GM12891 (cell line): Measurements from ENCODE around the gene ZNF780B.

ENCODE experiments used
- PAX5 ChIP-seq: IDR thresholded peaks from 2 replicates; pipeline ENCODE4 v1.6.1; 2011; ENCODE audit warnings: low read length, moderate library complexity, mild to moderate bottlenecking; ENCODE audit not compliant: insufficient read depth, severe bottlenecking
- POLR2A ChIP-seq: IDR thresholded peaks from 2 replicates; pipeline ENCODE4 v1.6.1; 2011; ENCODE audit warnings: low read depth, low read length, control low read depth
- POLR2AphosphoS5 ChIP-seq: IDR thresholded peaks from 2 replicates; pipeline ENCODE4 v1.6.1; 2011; ENCODE audit warnings: low read depth, low read length, control low read depth

GRCh38 chr19:40078377-40078776, 22.3 kb upstream of the ZNF780B start:
- TF ChIP-seq POLR2A = no peak
- no peak for TF ChIP-seq PAX5
- no peak for TF ChIP-seq POLR2AphosphoS5
